Renal cortex interstitium (tissue), 11 donors: ENCODE measurements around the gene BLACAT1. TPM values are rescaled to one million over a fixed set of nuclear protein-coding genes. Genes with fewer than 3 reads are reported as not detected.

Source experiments
- DNase-seq, 11 donors: peaks; one replicate each; pipeline ENCODE4 v3.0.0-alpha.2; 2013; ENCODE audit warnings: low read depth in 9 of 11, low spot score in 4 of 11; ENCODE audit errors: extremely low read depth in 1 of 11
- polyA plus RNA-seq, 3 donors: library from polyadenylated mRNA; unstranded; fragments of 120-200 nt; gene quantifications; one replicate each; pipeline ENCODE4 v1.2.1, GENCODE V29; 2013; ENCODE audit not compliant: insufficient read length in 3 of 3

BLACAT1 gene
- polyA plus RNA-seq, 3 donors: 3.1 to 3.5 (median 3.2) TPM

DNA sequence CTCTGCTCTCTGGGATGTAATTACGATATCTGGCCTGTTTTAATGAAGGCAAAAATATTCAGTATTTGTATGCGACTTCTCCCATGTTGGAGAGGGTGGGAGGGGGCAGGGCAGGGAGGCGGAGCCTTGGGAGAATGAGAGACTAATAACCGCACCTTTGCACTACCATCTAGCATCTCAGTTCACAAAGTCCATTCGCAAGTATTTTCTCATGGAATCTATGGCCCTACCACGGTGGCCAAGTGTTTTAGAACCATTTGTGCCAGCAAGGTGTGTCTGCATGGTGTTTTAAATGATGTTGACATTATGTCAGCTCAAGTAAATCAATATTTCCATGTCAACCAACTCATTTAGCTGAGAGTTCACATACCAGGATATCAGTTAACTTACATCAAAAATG lies 14.3 kb upstream of the BLACAT1 start:
- no peak for DNase-seq

GRCh38 chr1:205466595-205467220 lies 10.9 kb upstream of the BLACAT1 start:
- no peak for DNase-seq

DNA sequence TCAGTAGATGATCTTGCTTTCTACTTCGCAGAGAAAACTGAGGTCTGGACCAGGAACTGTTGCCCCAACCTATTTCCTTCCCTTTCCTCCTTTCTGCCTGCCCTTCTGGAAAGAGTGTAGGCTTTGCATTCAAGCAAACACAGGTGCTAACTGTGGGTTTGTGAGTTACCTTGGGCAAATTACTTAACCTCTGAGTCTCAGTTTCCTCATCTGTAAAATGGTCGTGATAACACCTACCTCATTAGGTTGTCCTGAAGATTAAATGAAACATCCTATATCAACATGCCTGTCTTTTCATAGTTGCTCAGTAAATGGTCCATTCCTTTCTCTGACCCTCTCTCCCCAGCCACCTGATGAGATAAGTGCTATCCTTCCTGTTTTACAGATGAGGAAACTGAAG lies 9.5 kb upstream of the BLACAT1 start:
- no peak for DNase-seq

DNA sequence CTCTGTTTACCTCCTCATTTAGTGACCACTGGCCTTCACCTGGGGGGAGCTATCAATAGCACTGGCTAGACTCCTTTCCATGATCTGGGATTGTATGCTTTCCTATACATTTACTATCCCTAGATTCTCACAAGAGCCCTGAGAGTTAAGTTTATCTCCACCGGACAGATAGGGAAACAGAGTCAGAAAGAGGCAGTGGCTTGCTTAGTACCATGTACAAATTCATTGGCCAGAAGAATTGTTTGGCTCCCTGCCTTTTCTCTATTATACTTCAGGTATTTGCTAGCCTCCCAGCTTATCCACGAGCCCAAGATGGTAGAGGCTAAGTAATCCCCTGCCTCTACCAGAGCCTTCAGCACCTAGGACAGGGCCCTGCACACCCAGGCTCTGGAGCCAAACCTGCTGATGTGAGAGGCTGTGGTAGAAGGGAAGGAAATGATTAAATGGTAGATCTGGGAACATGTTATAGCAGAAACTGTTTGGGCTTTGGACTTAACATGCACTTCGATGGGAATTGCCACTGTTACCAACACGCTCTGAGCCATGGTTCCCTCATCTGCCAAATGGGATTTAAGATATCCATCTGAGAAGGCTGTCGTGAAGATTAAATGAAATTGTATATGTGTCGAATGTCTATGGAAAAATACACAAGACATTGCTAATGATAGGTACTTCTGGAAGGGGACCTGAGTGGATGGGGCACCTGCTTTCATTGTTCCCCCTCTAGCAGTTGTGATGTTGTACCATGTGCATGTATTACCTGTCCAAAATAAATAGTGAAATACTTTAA lies 3.1 kb upstream of the BLACAT1 start:
- peak in 2 of 11 donors; percentile 72 to 83 for DNase-seq

DNA sequence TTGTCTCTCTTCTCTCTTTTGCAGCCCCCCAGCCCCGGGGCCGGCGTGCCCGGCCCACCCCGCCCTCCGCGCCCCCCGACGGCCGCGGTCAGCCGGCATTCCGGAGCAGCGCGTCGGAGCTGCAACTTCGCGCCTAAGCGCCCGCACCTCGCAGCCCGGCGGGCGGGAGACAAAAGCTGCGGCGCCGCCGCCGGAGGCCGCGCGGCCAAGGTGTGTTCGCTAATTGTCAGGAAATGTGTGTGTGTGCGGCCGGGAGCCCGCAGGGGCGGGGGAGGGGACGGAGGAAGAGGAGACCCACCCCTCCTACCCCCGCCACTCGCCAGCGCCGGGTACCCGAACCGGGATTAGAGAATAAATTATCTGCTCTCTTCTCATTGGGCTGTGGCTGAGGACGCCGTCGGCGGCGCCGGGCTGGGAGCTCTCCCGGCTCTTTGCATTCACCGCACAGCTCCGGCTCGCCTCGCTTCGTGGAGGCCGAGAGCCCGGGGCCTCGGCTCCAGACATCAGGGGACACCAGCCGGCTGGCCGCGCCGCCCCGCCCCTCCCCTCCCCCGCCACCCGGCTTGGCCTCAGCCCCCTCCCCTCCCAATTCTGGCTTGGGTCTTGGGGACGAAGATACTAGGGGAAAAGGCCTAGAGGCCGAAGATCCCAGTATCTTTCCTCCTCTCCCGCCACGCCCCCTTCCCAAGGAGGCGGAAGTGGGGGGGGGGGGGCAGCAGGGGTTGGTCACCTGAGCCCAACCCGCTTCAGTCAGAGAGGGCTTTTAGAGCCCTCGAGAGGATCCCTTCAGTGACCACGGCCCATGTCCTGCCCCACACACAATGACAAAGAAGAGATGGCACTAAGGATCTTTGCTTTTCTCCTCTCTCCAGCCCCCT lies 1.3 kb upstream of the BLACAT1 start:
- DNase-seq: no peak

GRCh38 chr1:205456383-205456867 lies 580 bp upstream of the BLACAT1 start:
- DNase-seq: no peak

- no peak for DNase-seq
Observed at GRCh38 chr1:205454903-205455335, 926 bp downstream of the BLACAT1 start.

DNA sequence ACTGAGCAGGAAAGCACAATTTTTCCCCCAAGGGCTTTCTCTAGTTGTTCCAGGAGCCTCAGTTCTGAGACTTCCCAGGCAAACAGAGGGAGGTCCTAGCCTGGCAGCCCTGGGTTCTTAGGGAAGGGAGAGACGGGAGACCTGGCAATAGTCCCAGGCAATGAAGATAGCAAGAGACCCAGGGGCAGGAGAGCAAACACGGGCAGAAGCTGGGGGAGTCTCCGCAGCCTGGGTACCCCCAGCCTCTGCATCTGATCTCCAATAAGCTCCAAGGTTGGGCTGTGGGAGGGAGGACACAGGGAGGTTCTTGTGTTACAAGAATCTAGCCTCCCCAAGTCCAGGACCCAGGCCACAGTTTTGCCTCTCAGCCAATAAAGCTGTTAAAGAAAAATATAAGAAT lies 2.4 kb downstream of the BLACAT1 start:
- no peak for DNase-seq

DNA sequence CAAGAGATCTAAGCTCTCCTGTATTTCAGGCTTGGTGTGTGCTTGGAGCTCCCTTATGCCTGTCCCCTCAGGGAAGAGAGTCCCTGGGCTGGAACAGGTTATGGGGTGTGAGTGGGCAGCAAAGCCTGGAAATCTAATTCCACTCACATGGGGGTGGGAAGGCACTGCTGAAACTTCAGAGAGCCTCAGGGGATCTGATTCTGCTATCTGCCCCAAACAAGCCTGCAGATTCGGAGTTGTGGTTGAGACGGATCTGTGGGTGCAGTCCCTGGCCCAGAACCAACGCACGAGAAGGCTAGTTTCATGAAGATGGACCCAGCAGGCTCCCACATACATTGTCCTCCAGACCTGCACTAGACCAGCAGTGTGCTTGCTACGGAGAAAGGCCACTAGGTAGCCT lies 2.9 kb downstream of the BLACAT1 start:
- no peak for DNase-seq

GRCh38 chr1:205452364-205452763 lies 3.5 kb downstream of the BLACAT1 start:
- no peak for DNase-seq

GRCh38 chr1:205451759-205452164 lies 4.1 kb downstream of the BLACAT1 start:
- no peak for DNase-seq

DNA sequence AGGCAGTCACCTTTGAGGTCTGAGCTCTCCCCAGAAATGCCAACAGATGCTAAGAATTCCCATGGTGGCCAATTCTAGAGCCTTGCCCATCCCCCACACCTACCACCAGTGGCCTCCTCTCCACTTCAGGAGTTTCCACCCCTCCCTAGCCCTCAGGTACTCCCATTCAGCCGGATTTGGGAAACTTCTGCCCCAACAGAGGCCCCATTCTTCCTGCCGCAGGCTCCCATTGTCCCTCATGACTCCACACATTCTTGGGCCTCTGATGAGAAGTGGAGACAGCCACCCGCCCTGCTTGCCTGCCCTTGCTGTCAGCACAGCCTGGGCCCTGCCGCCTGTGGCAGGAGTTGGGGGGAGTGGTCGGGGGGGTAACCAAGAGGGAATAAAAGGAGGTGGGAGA lies 4.6 kb downstream of the BLACAT1 start:
- DNase-seq: no peak

DNA sequence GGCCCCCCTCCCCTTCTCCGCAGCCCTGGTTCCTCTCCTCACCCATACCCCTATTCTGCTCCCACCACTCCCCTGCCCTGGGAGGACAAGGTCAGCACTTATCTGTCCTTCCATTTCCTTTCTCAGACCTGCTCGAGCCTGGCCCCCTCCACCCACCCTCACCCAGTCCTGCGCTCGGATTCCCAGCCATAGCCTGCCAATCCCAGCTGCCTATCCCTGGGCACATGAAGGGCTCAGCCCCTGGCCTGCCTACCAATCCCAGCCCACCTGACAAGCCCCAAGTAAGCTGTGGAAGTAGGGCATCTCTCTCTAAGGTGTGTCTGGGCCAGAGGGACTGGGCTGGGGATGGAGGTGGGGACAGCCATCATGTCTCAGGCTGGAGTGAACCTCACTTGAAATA lies 5.4 kb downstream of the BLACAT1 start:
- no peak for DNase-seq

- peak in 4 of 11 donors; percentile 73 to 81 (median 77) for DNase-seq
Observed at GRCh38 chr1:205449750-205450443, 5.9 kb downstream of the BLACAT1 start.

DNA sequence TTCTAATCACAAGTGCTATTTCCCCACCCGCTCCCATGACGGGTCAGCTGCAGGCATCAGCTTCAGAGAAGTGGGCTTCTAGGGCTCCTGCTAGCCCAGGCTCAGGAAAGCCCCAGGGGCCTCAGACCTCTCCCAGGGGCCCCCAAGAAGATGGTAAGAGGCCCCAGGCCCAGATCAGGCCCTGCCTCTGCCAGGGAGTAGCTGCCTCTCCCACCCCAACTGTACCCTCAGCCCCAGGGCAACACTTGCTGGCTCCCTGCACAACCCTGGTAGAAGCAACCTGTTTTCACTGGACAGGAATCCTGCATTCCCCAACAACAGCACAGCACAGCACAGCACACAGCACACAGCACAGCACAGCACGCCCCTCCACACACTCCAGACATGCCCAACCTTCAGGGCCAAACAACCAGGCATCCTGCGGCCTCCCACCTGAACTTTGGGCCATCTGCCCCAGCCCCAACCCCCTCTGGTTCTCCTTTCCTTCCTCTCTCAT lies 6.5 kb downstream of the BLACAT1 start:
- no peak for DNase-seq

GRCh38 chr1:205448540-205449253 lies 7.1 kb downstream of the BLACAT1 start:
- DNase-seq: no peak

GRCh38 chr1:205447457-205448341 lies 8.1 kb downstream of the BLACAT1 start:
- no peak for DNase-seq
